Measurements from ENCODE around the gene OR51L1. TPM values are rescaled to one million over a fixed set of nuclear protein-coding genes. Genes with fewer than 3 reads are reported as not detected.

The OR51L1 gene
- total RNA-seq, 1 donor: not detected

GRCh38 chr11:5007561-5007960, 12.9 kb downstream of the OR51L1 start:
- Histone ChIP-seq H3K27me3 (ENCODE audit: insufficient read depth, low read length) (peaks cover 4% of the 10 kb centered on the region), H4K20me1 (ENCODE audit: insufficient read depth, low read length) (no peaks in the 10 kb centered on the region), H3K27ac (ENCODE audit: low read depth, low read length) (no peak overlapping the region), H3K36me3 (ENCODE audit: insufficient read depth, low read length) (no peaks in the 10 kb centered on the region), H3K79me2 (ENCODE audit: insufficient read depth, low read length) (no peaks in the 10 kb centered on the region), H3K4me3 (ENCODE audit: insufficient read depth, low read length) (no peak overlapping the region), H2AFZ (ENCODE audit: low read length) (no peak overlapping the region), H3K9me3 (ENCODE audit: low read depth, low read length) (no peaks in the 10 kb centered on the region), H3K4me1 (ENCODE audit: insufficient read depth, low read length) (no peaks in the 10 kb centered on the region), H3K4me2 (ENCODE audit: insufficient read depth, low read length) (no peak overlapping the region)
- TF ChIP-seq CTCF (IDR thresholded peaks at IDR 0.05; ENCODE audit: extremely low read depth, low read depth, low read length): no peak
- no peak for DNase-seq (ENCODE audit: insufficient read length, low spot score, missing footprints)

GRCh38 chr11:5011254-5011653, 16.6 kb downstream of the OR51L1 start:
- H3K27ac ChIP-seq (ENCODE audit: low read depth, low read length): no peak overlapping the region
- H3K9me3 ChIP-seq (ENCODE audit: low read depth, low read length): no peaks in the 10 kb centered on the region
- H3K4me1 ChIP-seq (ENCODE audit: insufficient read depth, low read length): no peaks in the 10 kb centered on the region
- H3K4me3 ChIP-seq (ENCODE audit: insufficient read depth, low read length): no peak overlapping the region
- no peaks in the 10 kb centered on the region for H3K27me3 ChIP-seq (ENCODE audit: insufficient read depth, low read length)
- no peaks in the 10 kb centered on the region for H3K36me3 ChIP-seq (ENCODE audit: insufficient read depth, low read length)
- H2AFZ ChIP-seq (ENCODE audit: low read length): no peak overlapping the region
- no peaks in the 10 kb centered on the region for H3K79me2 ChIP-seq (ENCODE audit: insufficient read depth, low read length)
- no peak for DNase-seq (ENCODE audit: insufficient read length, low spot score, missing footprints)
- no peaks in the 10 kb centered on the region for H4K20me1 ChIP-seq (ENCODE audit: insufficient read depth, low read length)
- no peak for TF ChIP-seq CTCF (IDR thresholded peaks at IDR 0.05; ENCODE audit: extremely low read depth, low read depth, low read length)
- no peak overlapping the region for H3K4me2 ChIP-seq (ENCODE audit: insufficient read depth, low read length)

GRCh38 chr11:5013012-5013411, 18.4 kb downstream of the OR51L1 start:
- Histone ChIP-seq H3K27me3 (ENCODE audit: insufficient read depth, low read length) (no peaks in the 10 kb centered on the region), H3K36me3 (ENCODE audit: insufficient read depth, low read length) (no peaks in the 10 kb centered on the region), H3K4me2 (ENCODE audit: insufficient read depth, low read length) (no peak overlapping the region), H3K79me2 (ENCODE audit: insufficient read depth, low read length) (no peaks in the 10 kb centered on the region), H2AFZ (ENCODE audit: low read length) (no peak overlapping the region), H3K4me1 (ENCODE audit: insufficient read depth, low read length) (no peaks in the 10 kb centered on the region), H3K4me3 (ENCODE audit: insufficient read depth, low read length) (no peak overlapping the region), H3K9me3 (ENCODE audit: low read depth, low read length) (no peaks in the 10 kb centered on the region), H3K27ac (ENCODE audit: low read depth, low read length) (no peak overlapping the region), H4K20me1 (ENCODE audit: insufficient read depth, low read length) (no peaks in the 10 kb centered on the region)
- DNase-seq (ENCODE audit: insufficient read length, low spot score, missing footprints): no peak
- no peak for TF ChIP-seq CTCF (IDR thresholded peaks at IDR 0.05; ENCODE audit: extremely low read depth, low read depth, low read length)

- H3K27ac ChIP-seq (ENCODE audit: low read depth, low read length): no peak overlapping the region
- peaks cover 2% of the 10 kb centered on the region for H3K9me3 ChIP-seq (ENCODE audit: low read depth, low read length)
- no peaks in the 10 kb centered on the region for H3K4me1 ChIP-seq (ENCODE audit: insufficient read depth, low read length)
- H4K20me1 ChIP-seq (ENCODE audit: insufficient read depth, low read length): no peaks in the 10 kb centered on the region
- no peaks in the 10 kb centered on the region for H3K79me2 ChIP-seq (ENCODE audit: insufficient read depth, low read length)
- H2AFZ ChIP-seq (ENCODE audit: low read length): no peak overlapping the region
- no peak overlapping the region for H3K4me3 ChIP-seq (ENCODE audit: insufficient read depth, low read length)
- H3K4me2 ChIP-seq (ENCODE audit: insufficient read depth, low read length): no peak overlapping the region
- H3K27me3 ChIP-seq (ENCODE audit: insufficient read depth, low read length): no peaks in the 10 kb centered on the region
- no peak for TF ChIP-seq CTCF (IDR thresholded peaks at IDR 0.05; ENCODE audit: extremely low read depth, low read depth, low read length)
- DNase-seq (ENCODE audit: insufficient read length, low spot score, missing footprints): no peak
- no peaks in the 10 kb centered on the region for H3K36me3 ChIP-seq (ENCODE audit: insufficient read depth, low read length)
These were observed 27.3 kb downstream of the OR51L1 start for GRCh38 chr11:5021996-5022395.

Measured in osteoblast (primary cell).